IMR-90 (cell line): ENCODE data around the gene COL4A2. TPM values are rescaled to one million over a fixed set of nuclear protein-coding genes. Genes with fewer than 3 reads are reported as not detected.

Experiments
- ATAC-seq: fragments of 200-7000 bp; cut with Tn5 transposase; 2 replicates; pipeline ENCODE4 v1.9.1; 2020; ENCODE audit warnings: low read depth, mild to moderate bottlenecking, moderate library complexity
- BruUV-seq: library from RNA; stranded (reverse); fragments of 400-500 nt; replicated peaks from 2 replicates; lab custom pipeline; 2021; lab: Mats Ljungman, UMichigan
- CTCF ChIA-PET: fragments of 300-600 bp; formaldehyde crosslinking; extraction: SDS; loops from one replicate; lab custom pipeline; 2021; ENCODE audit warnings: antibody characterized with exemption; lab: Yijun Ruan, JAX
- POLR2A ChIA-PET: fragments of 300-600 bp; sonication (Branson Sonifier 250); formaldehyde crosslinking; loops from one replicate; lab custom pipeline; 2022; ENCODE audit warnings: antibody characterized with exemption; ENCODE audit not compliant: unreplicated experiment; lab: Charles Lee
- DNase-seq: peaks from one replicate; pipeline ENCODE4 v3.0.0; 2013
- H2AFZ ChIP-seq: replicated peaks from 2 replicates; pipeline ENCODE3; 2013; ENCODE audit warnings: low read length, mild to moderate bottlenecking; ENCODE audit not compliant: poor library complexity
- H2AK5ac ChIP-seq: 2 replicates; pipeline ENCODE4 v1.6.1; 2013; ENCODE audit warnings: low read depth, low read length, inconsistent platforms
- H2AK9ac ChIP-seq: replicated peaks from 2 replicates; pipeline ENCODE3; 2013; ENCODE audit warnings: mild to moderate bottlenecking, low read depth, low read length, moderate library complexity; ENCODE audit not compliant: poor library complexity
- H2BK120ac ChIP-seq: 2 replicates; pipeline ENCODE4 v1.6.1; 2013; ENCODE audit warnings: low read depth, low read length, inconsistent platforms
- H2BK15ac ChIP-seq: 3 replicates; pipeline ENCODE4 v1.6.1; 2013; ENCODE audit warnings: low read depth, low read length, inconsistent platforms
- H2BK20ac ChIP-seq: 2 replicates; pipeline ENCODE4 v1.6.1; 2013; ENCODE audit warnings: low read depth, mild to moderate bottlenecking, inconsistent platforms, low read length, moderate library complexity
- H2BK5ac ChIP-seq: 2 replicates; pipeline ENCODE4 v1.6.1; 2013; ENCODE audit warnings: mild to moderate bottlenecking, low read depth, low read length, inconsistent platforms; ENCODE audit not compliant: poor library complexity, severe bottlenecking
- H3K14ac ChIP-seq: replicated peaks from 2 replicates; pipeline ENCODE4 v1.6.1; 2013; ENCODE audit warnings: low read depth, low read length, inconsistent platforms
- H3K18ac ChIP-seq: 2 replicates; pipeline ENCODE4 v1.6.1; 2013; ENCODE audit warnings: low read depth, low read length, control low read depth
- H3K23ac ChIP-seq: 2 replicates; pipeline ENCODE4 v1.6.1; 2013; ENCODE audit warnings: low read depth, low read length, inconsistent platforms
- H3K27ac ChIP-seq: 2 replicates; pipeline ENCODE4 v1.5.1; 2013; ENCODE audit warnings: mild to moderate bottlenecking, control low read depth, low read length; ENCODE audit not compliant: insufficient read depth
- H3K27me3 ChIP-seq: 2 replicates; pipeline ENCODE4 v1.6.1; 2013; ENCODE audit warnings: low read length; ENCODE audit not compliant: control insufficient read depth, insufficient read depth
- H3K36me3 ChIP-seq: 2 replicates; pipeline ENCODE4 v1.6.1; 2013; ENCODE audit warnings: low read length, mixed read lengths; ENCODE audit not compliant: control insufficient read depth, insufficient read depth
- H3K4ac ChIP-seq: 2 replicates; pipeline ENCODE4 v1.6.1; 2013; ENCODE audit warnings: low read depth, low read length, inconsistent platforms
- H3K4me1 ChIP-seq: 2 replicates; pipeline ENCODE4 v1.6.1; 2013; ENCODE audit warnings: low read length, mixed read lengths; ENCODE audit not compliant: control insufficient read depth, insufficient read depth
- H3K4me2 ChIP-seq: 2 replicates; pipeline ENCODE4 v1.6.1; 2013; ENCODE audit warnings: low read depth, mild to moderate bottlenecking, control low read depth, low read length, moderate library complexity
- H3K4me3 ChIP-seq: 2 replicates; pipeline ENCODE4 v1.5.1; 2013; ENCODE audit warnings: low read depth, mild to moderate bottlenecking, control low read depth, low read length, moderate library complexity; ENCODE audit not compliant: insufficient read depth
- H3K56ac ChIP-seq: 2 replicates; pipeline ENCODE4 v1.6.1; 2013; ENCODE audit warnings: low read length, inconsistent platforms; ENCODE audit not compliant: insufficient read depth; ENCODE audit errors: extremely low read depth
- H3K79me1 ChIP-seq, 2 experiments: 2 replicates each; pipeline ENCODE4 v1.6.1; 2013; ENCODE audit warnings: low read length in 2 of 2, inconsistent platforms in 1 of 2, low read depth in 1 of 2
- H3K9ac ChIP-seq: 2 replicates; pipeline ENCODE4 v1.6.1; 2013; ENCODE audit warnings: low read depth, low read length, control low read depth
- H3K9me1 ChIP-seq: 2 replicates; pipeline ENCODE4 v1.6.1; 2013; ENCODE audit warnings: low read length, inconsistent platforms; ENCODE audit not compliant: insufficient read depth
- H3K9me3 ChIP-seq: 2 replicates; pipeline ENCODE4 v1.6.1; 2013; ENCODE audit warnings: low read length; ENCODE audit not compliant: control insufficient read depth, insufficient read depth
- H4K20me1 ChIP-seq: 2 replicates; pipeline ENCODE4 v1.6.1; 2013; ENCODE audit warnings: low read length, inconsistent platforms; ENCODE audit not compliant: insufficient read depth
- H4K5ac ChIP-seq: 2 replicates; pipeline ENCODE4 v1.6.1; 2013; ENCODE audit warnings: mild to moderate bottlenecking, low read depth, low read length, control low read depth
- H4K8ac ChIP-seq, 2 experiments: 2 replicates each; pipeline ENCODE4 v1.6.1; 2013; ENCODE audit warnings: low read depth in 2 of 2, low read length in 2 of 2, control low read depth in 1 of 2, inconsistent platforms in 1 of 2
- H4K91ac ChIP-seq: 2 replicates; pipeline ENCODE4 v1.6.1; 2013; ENCODE audit warnings: low read depth, low read length, inconsistent platforms; ENCODE audit not compliant: insufficient read depth
- BHLHE40 ChIP-seq: fragments of 150-350 bp; IDR thresholded peaks from 2 replicates; pipeline ENCODE4 v1.6.1; 2016; ENCODE audit warnings: mild to moderate bottlenecking, low read depth, low read length
- CEBPB ChIP-seq: IDR thresholded peaks from 2 replicates; pipeline ENCODE4 v1.6.1; 2012; ENCODE audit warnings: low read depth, low read length, improper control_type of control experiment
- CHD1 ChIP-seq: IDR thresholded peaks from 2 replicates; pipeline ENCODE4 v1.6.1; 2012; ENCODE audit warnings: low read depth, low read length, improper control_type of control experiment
- CTCF ChIP-seq: conservative IDR thresholded peaks from 2 replicates; pipeline ENCODE4 v1.5.1; 2012; ENCODE audit warnings: mild to moderate bottlenecking, low read depth, low read length, improper control_type of control experiment
- FOS ChIP-seq: fragments of 150-350 bp; IDR thresholded peaks from 2 replicates; pipeline ENCODE4 v1.6.1; 2016; ENCODE audit warnings: low read depth, low read length
- MAZ ChIP-seq: IDR thresholded peaks from 2 replicates; pipeline ENCODE4 v1.6.1; 2012; ENCODE audit warnings: low read depth, mild to moderate bottlenecking, low read length, improper control_type of control experiment, moderate library complexity, borderline replicate concordance
- MXI1 ChIP-seq: IDR thresholded peaks from 2 replicates; pipeline ENCODE4 v1.6.1; 2012; ENCODE audit warnings: low read depth, mild to moderate bottlenecking, low read length, moderate library complexity, borderline replicate concordance
- NFE2L2 ChIP-seq: fragments of 150-350 bp; IDR thresholded peaks from 2 replicates; pipeline ENCODE4 v1.6.1; 2016; ENCODE audit warnings: low read depth, mild to moderate bottlenecking, low read length
- POLR2A ChIP-seq: IDR thresholded peaks from 2 replicates; pipeline ENCODE4 v1.6.1; 2012; ENCODE audit warnings: mild to moderate bottlenecking, low read depth, low read length
- RAD21 ChIP-seq: IDR thresholded peaks from 2 replicates; pipeline ENCODE4 v1.6.1; 2012; ENCODE audit warnings: low read length, improper control_type of control experiment
- RCOR1 ChIP-seq: IDR thresholded peaks from 2 replicates; pipeline ENCODE4 v1.6.1; 2012; ENCODE audit warnings: mild to moderate bottlenecking, low read length, improper control_type of control experiment; ENCODE audit not compliant: insufficient replicate concordance
- RFX5 ChIP-seq: IDR thresholded peaks from 2 replicates; pipeline ENCODE4 v1.8.0; 2012; ENCODE audit warnings: low read depth, mild to moderate bottlenecking, low read length, moderate library complexity
- SMC3 ChIP-seq: fragments of 150-350 bp; IDR thresholded peaks from 2 replicates; pipeline ENCODE4 v1.6.1; 2016; ENCODE audit warnings: low read depth, mild to moderate bottlenecking, antibody characterized with exemption, low read length, moderate library complexity
- WGBS, 2 experiments: methylation state at CpG; one replicate each; pipeline versions ENCODE4 v1.1.5 to v1.1.7; 2013; ENCODE audit warnings: missing lambda C conversion rate in 2 of 2; ENCODE audit not compliant: insufficient read length in 1 of 2; ENCODE audit errors: extremely low coverage in 2 of 2; 5-methylcytosine and 5-hydroxymethylcytosine counted together
- dilution Hi-C: fragments of 300-500 bp; cut with HindIII; formaldehyde crosslinking; loops from one replicate; pipeline ENCODE4 v1.14.3; 2018; ENCODE audit warnings: low sequenced_read_pairs; ENCODE audit not compliant: unreplicated experiment
- in situ Hi-C: fragments of 300-500 bp; cut with MboI; formaldehyde crosslinking; loops from 3 replicates; pipeline ENCODE4 v1.14.3; 2019; ENCODE audit warnings: low sequenced_read_pairs, inconsistent platforms, mixed read lengths
- intact Hi-C: fragments of 100-400 bp; cut with micrococcal nuclease; formaldehyde crosslinking; loops from 2 replicates; pipeline ENCODE4 v1.10.0; 2022
- polyA plus RNA-seq, 3 experiments: library from polyadenylated mRNA; depleted of rRNA; stranded (reverse); fragments of >200 nt; gene quantifications; 2 replicates each; pipeline ENCODE4 v1.2.3, GENCODE V29; 2012; ENCODE audit warnings: low replicate concordance in 1 of 3
- total RNA-seq: library from RNA; depleted of rRNA; stranded (reverse); fragments of >200 nt; gene quantifications from 2 replicates; pipeline ENCODE4 v1.2.3, GENCODE V29; 2012
- TF ChIP-seq, protein P1 (sequence below): fragments of 150-350 bp; IDR thresholded peaks from 2 replicates; pipeline ENCODE4 v1.6.1; 2017; ENCODE audit warnings: mild to moderate bottlenecking, antibody characterized with exemption, low read length, low read depth
- TF ChIP-seq, protein P2 (sequence below): fragments of 150-350 bp; IDR thresholded peaks from 2 replicates; pipeline ENCODE4 v1.6.1; 2016; ENCODE audit warnings: low read depth, mild to moderate bottlenecking, low read length, moderate library complexity, borderline replicate concordance

COL4A2 gene
- total and polyA plus RNA-seq, 2 of the 4 experiments (the other 2 are of a cell fraction) = 90.7 to 457 TPM

- no TSS peak for BruUV-seq
- Histone ChIP-seq H3K79me1 (peaks cover 10 to 22% of the 10 kb centered on the region in 2 experiments; a peak in 3 of 4 replicates), H3K9ac (no peak overlapping the region), H2AK5ac (no peak overlapping the region), H3K18ac (no peak overlapping the region), H2BK120ac (no peak overlapping the region), H3K4me1 (no peaks in the 10 kb centered on the region), H3K4ac (no peak overlapping the region), H4K5ac (no peak overlapping the region), H3K56ac (no peak overlapping the region), H2BK15ac (no peak overlapping the region), H4K8ac (no peak overlapping the region), H2AFZ (no peak overlapping the region), H3K23ac (no peak overlapping the region), H3K36me3 (peaks cover 86% of the 10 kb centered on the region), H2BK20ac (no peak overlapping the region), H2BK5ac (no peak overlapping the region), H3K9me1 (peaks cover 7% of the 10 kb centered on the region; the same call in 1 of the 2 replicates), H3K4me2 (no peak overlapping the region), H2AK9ac (no peak overlapping the region), H3K4me3 (no peak overlapping the region), H4K91ac (no peak overlapping the region), H3K14ac (no peak overlapping the region), H3K27me3 (no peaks in the 10 kb centered on the region), H3K27ac (no peak overlapping the region), H4K20me1 (no peaks in the 10 kb centered on the region; the same call in 1 of the 2 replicates), H3K9me3 (no peaks in the 10 kb centered on the region)
- in situ Hi-C loops = no loop called here
- intact Hi-C loops = no loop called here
- TF ChIP-seq RFX5 (no peak), SMC3 (no peak), MXI1 (no peak), BHLHE40 (no peak), RAD21 (no peak), NFE2L2 (no peak), POLR2A (no peak), CEBPB (no peak), FOS (no peak), RCOR1 (no peak), CTCF (no peak), MAZ (no peak), CHD1 (no peak)
- TF ChIP-seq, protein P1, sequence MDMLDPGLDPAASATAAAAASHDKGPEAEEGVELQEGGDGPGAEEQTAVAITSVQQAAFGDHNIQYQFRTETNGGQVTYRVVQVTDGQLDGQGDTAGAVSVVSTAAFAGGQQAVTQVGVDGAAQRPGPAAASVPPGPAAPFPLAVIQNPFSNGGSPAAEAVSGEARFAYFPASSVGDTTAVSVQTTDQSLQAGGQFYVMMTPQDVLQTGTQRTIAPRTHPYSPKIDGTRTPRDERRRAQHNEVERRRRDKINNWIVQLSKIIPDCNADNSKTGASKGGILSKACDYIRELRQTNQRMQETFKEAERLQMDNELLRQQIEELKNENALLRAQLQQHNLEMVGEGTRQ = no peak
- TF ChIP-seq, protein P2, sequence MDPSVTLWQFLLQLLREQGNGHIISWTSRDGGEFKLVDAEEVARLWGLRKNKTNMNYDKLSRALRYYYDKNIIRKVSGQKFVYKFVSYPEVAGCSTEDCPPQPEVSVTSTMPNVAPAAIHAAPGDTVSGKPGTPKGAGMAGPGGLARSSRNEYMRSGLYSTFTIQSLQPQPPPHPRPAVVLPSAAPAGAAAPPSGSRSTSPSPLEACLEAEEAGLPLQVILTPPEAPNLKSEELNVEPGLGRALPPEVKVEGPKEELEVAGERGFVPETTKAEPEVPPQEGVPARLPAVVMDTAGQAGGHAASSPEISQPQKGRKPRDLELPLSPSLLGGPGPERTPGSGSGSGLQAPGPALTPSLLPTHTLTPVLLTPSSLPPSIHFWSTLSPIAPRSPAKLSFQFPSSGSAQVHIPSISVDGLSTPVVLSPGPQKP = no peak
- CTCF ChIA-PET = no interaction called here
- ATAC-seq (no peak), DNase-seq (no peak)
- POLR2A ChIA-PET = no interaction called here
- 87% methylated on average over 15 of the region's 22 CpGs; no CpG with 5 or more reads in 1 of the 2 experiments for WGBS, 2 experiments
- dilution Hi-C loops = no loop called here
Observed at GRCh38 chr13:110464556-110465333, 157.7 kb downstream of the COL4A2 start.
